ENCODE measurements around the gene AHNAK.

DNA sequence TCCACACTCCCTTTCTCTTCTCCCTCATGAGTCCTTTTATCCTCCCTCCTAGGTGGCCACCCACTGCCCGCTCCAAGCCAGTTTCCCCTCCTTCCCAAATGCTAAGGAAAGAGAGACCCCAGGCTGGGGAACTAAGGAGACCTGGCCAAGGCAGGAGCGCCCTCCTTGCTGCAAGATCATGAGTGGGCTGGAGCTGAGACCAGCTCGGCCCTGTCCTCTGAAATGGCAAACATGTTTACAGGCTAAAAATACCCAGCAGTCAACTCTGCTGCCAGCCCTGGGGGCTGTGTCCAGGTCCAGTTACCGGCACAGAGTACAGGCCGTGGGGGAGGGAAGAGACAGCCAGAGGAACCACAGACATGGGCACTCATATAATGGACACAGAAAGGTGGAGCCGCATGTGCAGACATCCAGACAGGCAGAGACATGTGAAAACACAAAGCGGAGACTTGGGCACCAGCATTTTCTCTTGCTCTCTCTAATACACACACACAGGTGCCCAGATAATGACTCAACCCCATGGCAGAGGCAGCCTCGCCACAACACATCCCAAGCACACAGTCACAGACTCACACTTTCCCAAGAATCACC lies 1.2 kb upstream of the AHNAK start:
- TF ChIP-seq, protein P1, sequence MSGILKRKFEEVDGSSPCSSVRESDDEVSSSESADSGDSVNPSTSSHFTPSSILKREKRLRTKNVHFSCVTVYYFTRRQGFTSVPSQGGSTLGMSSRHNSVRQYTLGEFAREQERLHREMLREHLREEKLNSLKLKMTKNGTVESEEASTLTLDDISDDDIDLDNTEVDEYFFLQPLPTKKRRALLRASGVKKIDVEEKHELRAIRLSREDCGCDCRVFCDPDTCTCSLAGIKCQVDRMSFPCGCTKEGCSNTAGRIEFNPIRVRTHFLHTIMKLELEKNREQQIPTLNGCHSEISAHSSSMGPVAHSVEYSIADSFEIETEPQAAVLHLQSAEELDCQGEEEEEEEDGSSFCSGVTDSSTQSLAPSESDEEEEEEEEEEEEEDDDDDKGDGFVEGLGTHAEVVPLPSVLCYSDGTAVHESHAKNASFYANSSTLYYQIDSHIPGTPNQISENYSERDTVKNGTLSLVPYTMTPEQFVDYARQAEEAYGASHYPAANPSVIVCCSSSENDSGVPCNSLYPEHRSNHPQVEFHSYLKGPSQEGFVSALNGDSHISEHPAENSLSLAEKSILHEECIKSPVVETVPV (CRISPR knock-in tag; IDR thresholded peaks at IDR 0.05), result no peak
- TF ChIP-seq CSDC2 (CRISPR knock-in tag; IDR thresholded peaks at IDR 0.05), result no peak
- no peak for TF ChIP-seq ESRRG (CRISPR knock-in tag; IDR thresholded peaks at IDR 0.05)
- TF ChIP-seq PPARA (CRISPR knock-in tag; IDR thresholded peaks at IDR 0.05; ENCODE audit: borderline replicate concordance), result no peak

Data from SK-N-SH treated with all-trans-retinoic acid at 6 μM for 48 hours (cell line).